ENCODE results near the gene PTPRN2. TPM values are rescaled to one million over a fixed set of nuclear protein-coding genes. Genes with fewer than 3 reads are reported as not detected.

Gene PTPRN2
- total and polyA plus RNA-seq, 2 donors (not counting 3 experiments of a cell fraction or from before 2014, with no cell fraction given), result 0.62 to 0.88 TPM

GRCh38 chr7:157682946-157683746, 904.5 kb downstream of the PTPRN2 start:
- no peaks in the 10 kb centered on the region for H3K4me1 ChIP-seq (ENCODE audit: control insufficient read depth, extremely low read depth, insufficient read depth, low read length)
- H3K9ac ChIP-seq (replicated peaks; ENCODE audit: extremely low read depth, insufficient read depth, low read length), result no peak overlapping the region
- BruUV-seq (replicated peaks), result no TSS peak
- H3K79me2 ChIP-seq (ENCODE audit: control insufficient read depth, insufficient read depth, low read length), result no peaks in the 10 kb centered on the region
- H3K27ac ChIP-seq (ENCODE audit: insufficient read depth, low read depth, low read length), result no peak overlapping the region
- dilution Hi-C loops (cut with MboI; ENCODE audit: extremely low pct_ligation_motif_present, low sequenced_read_pairs), result no loop called here
- H3K9me1 ChIP-seq (replicated peaks; ENCODE audit: control insufficient read depth, extremely low read depth, insufficient read depth, low read length), result no peaks in the 10 kb centered on the region
- TF ChIP-seq JUN (IDR thresholded peaks at IDR 0.05; ENCODE audit: borderline replicate concordance, insufficient read depth, insufficient read length, low read depth) (no peak), MYC (IDR thresholded peaks at IDR 0.05; ENCODE audit: low read depth, low read length) (no peak), CTCF (IDR thresholded peaks at IDR 0.05; ENCODE audit: extremely low read depth in 1 of 2, insufficient read depth in 1 of 2, low read depth in 1 of 2, low read length in 2 of 2) (no peak), MAX (IDR thresholded peaks at IDR 0.05; ENCODE audit: insufficient read depth, insufficient read length) (no peak), POLR2AphosphoS5 (IDR thresholded peaks at IDR 0.05; ENCODE audit: insufficient read depth, low read depth, low read length) (no peak), EZH2 (IDR thresholded peaks at IDR 0.05; ENCODE audit: borderline replicate concordance, low read depth, low read length, severe bottlenecking) (peak; percentile 62), POLR2A (IDR thresholded peaks at IDR 0.05; ENCODE audit: low read depth, low read length) (no peak), GATA2 (IDR thresholded peaks at IDR 0.05; ENCODE audit: insufficient read depth, insufficient read length, low read depth, low read length) (no peak), FOS (IDR thresholded peaks at IDR 0.05; ENCODE audit: borderline replicate concordance, insufficient read depth, low read length) (no peak)
- no peaks in the 10 kb centered on the region for H3K36me3 ChIP-seq (ENCODE audit: control insufficient read depth in 2 of 2, extremely low read depth in 1 of 2, insufficient read depth in 2 of 2, low read length in 2 of 2)
- ChIA-PET POLR2A (no interaction called here), CTCF (no interaction called here)
- intact Hi-C loops (cut with micrococcal nuclease), result no loop called here
- DNase-seq (ENCODE audit: low read depth, low spot score) (no peak), FAIRE-seq (no peak)
- no peaks in the 10 kb centered on the region for H4K20me1 ChIP-seq (replicated peaks; ENCODE audit: control insufficient read depth, extremely low read depth, insufficient read depth, low read length)
- H3K27me3 ChIP-seq (ENCODE audit: control insufficient read depth in 2 of 2, insufficient read depth in 2 of 2, low read length in 2 of 2), result peaks cover 35 to 62% of the 10 kb centered on the region in 2 experiments
- no peak overlapping the region for H3K4me3 ChIP-seq (replicated peaks in 1 of 3; ENCODE audit: insufficient read depth in 1 of 3, low read depth in 1 of 3, low read length in 3 of 3)
- no peak overlapping the region for H3K4me2 ChIP-seq (ENCODE audit: insufficient read depth, low read length)
- no peaks in the 10 kb centered on the region for H3K9me3 ChIP-seq (replicated peaks; ENCODE audit: control insufficient read depth, insufficient read depth, low read length)
- H2AFZ ChIP-seq (ENCODE audit: low read depth, low read length), result no peak overlapping the region

Measured in endothelial cell of umbilical vein (primary cell).